Fibroblast of skin of scalp (primary cell): ENCODE data around the gene ARHGAP8.

Experiments
- DNase-seq: peaks from one replicate; pipeline ENCODE4 v3.0.0-alpha.2; 2013

Gene ARHGAP8

GRCh38 chr22:44862981-44863860 is 110.8 kb downstream of the ARHGAP8 start:
- no peak for DNase-seq

GRCh38 chr22:44865193-44866057 is 113.0 kb downstream of the ARHGAP8 start:
- no peak for DNase-seq

- no peak for DNase-seq
These were observed 116.8 kb downstream of the ARHGAP8 start for GRCh38 chr22:44869196-44869595.

DNA sequence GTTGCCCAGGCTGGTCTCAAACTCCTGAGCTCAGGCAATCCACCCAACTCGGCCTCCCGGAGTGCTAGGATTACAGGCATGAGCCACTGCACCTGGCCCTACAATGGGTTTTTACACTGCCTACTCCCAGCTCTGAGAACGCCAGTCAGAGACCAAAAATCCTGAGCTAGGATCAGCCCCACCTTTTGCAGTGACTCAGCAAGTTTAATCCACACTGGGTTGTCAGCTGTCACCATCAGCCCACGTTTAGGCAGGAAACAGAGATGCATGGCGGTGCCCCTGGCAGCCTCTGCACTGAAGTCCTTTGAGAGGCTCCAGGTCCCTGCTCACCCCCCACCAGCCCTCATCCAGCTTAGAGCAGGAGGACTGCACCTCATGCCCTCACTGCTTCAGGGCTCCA is 117.6 kb downstream of the ARHGAP8 start:
- peak; percentile 4 for DNase-seq

DNA sequence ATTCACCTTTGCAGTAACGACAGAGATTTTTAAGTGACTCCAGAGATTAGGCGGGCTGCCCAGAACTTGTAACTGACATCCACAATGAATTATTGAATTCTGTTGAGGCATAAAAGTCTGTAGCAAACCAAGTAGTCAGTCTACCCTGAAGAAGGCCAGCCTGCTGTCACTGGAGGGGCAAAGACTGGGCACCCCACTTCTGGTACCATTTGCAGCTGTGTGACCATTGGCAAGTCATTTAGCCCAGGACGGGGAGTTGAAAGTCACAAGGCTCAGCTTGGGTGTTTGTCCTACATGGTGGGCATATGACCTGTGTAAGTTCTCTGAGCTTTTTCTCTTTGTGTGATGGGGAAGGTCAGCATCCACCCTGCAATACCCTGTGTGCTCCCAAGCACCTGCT is 119.4 kb downstream of the ARHGAP8 start:
- DNase-seq: no peak

DNA sequence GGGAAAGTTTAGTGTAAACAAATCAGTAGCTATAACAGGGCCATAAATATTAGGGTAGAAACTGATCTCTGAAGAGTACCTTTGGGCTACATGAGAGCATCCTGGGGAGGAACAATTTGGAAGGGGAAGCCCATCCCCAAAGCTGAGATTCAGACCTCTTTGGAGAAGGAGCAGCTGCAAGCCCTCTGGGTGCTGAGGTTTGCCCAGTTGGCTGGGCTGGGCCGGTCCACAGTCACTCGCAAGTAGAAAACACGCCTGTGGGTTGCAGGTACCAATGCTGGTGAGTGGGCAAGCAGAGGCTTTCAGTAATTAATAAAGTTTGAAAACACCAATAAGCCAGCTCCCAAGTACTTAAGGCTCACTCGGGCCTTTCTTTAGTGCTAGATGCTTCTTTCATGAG is 124.5 kb downstream of the ARHGAP8 start:
- no peak for DNase-seq

GRCh38 chr22:44878483-44879300 is 126.3 kb downstream of the ARHGAP8 start:
- DNase-seq: no peak

DNA sequence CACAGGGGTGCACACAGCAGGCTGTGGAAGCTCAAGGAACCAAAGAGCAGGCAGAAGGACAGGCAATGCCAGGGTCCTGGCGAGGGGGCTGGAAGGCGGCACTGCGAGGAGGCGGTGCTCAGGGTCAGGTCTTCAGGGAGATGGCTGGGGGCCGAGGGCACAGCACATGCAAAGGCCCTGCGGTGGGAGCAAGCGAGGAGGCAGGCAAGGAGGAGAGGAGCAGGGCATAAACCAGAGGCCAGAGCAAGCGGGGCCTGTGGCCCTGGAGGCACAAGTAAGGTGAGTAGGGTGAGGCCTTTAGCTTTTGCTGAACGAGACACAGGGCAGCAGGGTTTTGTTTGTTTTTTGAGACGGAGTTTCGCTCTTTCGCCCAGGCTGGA is 126.9 kb downstream of the ARHGAP8 start:
- DNase-seq: no peak

DNA sequence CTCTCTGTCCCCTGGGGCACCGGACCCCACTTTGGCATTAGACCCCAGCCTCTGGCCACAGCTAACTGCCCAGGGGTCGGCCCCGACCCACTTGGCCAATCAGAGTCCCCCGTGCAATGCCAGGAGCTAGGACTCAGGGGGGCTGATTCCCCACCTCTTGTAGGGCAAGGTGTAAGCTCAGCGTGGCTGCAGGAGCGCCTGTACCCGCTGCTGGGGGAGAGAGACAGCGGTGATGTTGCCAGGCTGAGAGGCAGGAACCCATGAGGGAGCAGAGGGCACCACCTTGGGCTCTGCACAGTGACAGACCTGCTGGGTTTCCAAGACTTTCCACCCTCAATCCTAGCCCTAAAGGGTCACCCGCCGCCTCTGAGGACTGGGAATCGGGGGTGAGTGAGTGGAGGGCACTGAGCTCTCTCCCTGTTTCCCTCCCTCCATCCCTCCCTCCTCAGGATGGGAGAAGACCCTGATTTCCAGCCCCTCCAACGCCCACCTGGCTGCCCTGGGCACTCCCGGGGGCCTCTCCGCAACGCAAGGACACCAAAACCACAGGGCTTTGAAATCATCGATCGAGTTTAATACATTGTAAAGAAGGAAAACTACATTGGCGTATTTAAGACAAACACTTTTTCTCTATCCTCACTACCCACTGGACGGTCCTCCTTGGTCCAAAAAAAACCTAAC is 128.4 kb downstream of the ARHGAP8 start:
- DNase-seq: no peak

DNA sequence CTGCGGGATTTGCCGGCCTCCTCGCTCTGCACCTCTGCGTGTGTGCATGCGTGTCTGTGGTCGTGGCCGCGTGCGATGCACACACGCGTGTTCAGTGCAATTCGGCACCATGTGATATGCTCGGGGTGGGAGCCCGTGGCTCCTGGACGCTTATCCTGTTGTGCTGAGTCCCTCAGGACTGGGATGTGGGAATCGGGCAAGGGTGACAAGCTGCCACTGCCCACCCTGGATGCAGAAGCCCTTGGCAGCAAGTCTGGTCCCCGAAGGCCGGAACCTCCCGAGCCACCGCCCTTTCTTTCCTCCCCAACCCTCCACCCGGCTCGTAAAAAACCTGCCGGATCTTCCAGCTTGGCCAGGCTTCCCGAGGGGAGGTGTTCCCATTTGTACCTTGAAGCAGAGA is 129.2 kb downstream of the ARHGAP8 start:
- DNase-seq: no peak

- no peak for DNase-seq
These were observed 130.0 kb downstream of the ARHGAP8 start for GRCh38 chr22:44882226-44882905.

DNA sequence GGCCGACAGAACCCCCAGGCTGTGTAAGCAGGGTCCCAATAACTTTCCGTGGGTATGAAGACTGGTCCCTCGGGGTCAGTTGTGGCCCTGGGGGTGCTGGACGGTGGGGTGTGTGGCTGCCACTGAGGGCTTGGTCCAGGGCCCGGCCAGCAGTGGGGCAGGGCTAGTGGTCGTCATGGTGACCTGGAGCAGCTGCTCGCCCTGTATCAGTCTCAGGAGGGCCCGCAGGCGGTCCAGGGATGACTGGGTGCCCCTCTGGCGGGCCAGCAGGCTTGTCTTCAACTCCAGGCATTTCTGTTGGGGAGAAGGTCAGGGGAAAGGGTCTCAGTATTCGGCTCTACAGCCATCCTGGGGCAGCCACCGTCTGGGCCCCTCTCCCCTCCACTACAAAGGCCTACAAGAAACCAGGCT is 130.6 kb downstream of the ARHGAP8 start:
- DNase-seq: no peak

GRCh38 chr22:44884562-44884961 is 132.2 kb downstream of the ARHGAP8 start:
- DNase-seq: no peak

DNA sequence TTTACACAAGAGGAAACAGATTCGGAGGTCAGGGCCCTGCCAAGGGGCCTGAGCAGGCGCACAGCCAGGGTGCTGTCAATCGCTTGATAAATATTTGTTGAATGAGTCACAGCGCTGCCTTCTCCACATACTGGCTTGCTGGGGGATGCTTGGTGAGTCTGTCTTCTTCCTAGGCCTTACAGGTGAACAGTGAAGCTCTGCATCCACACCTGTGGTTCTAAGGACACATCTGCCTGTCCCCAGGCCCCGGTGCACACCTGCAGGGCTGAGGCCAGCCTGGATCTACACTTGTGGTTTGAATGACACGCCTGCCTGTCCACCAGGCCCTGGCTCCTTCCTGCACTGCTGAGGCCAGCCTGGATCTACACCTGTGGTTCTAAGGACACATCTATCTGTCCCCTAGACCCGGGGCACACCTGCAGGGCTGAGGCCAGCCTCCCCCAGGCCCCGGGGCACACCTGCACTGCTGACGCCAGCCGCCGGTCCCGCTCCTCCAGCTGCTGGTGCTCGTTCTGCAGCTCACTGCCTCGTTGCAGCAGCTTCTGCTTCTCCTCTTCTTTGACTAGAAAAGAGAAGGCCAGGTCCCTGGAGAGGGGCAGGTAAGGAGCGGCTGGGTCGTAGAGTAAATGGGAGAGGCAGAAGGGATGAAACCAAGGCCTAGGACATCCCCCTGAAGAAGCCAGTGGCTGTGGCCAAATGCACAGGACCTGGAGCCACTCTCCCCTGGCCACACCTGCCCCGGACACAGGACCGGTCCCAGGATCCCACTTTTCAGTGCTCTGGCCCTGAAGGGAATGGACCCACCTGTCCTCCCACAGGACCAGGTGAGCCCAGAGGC is 132.8 kb downstream of the ARHGAP8 start:
- no peak for DNase-seq

DNA sequence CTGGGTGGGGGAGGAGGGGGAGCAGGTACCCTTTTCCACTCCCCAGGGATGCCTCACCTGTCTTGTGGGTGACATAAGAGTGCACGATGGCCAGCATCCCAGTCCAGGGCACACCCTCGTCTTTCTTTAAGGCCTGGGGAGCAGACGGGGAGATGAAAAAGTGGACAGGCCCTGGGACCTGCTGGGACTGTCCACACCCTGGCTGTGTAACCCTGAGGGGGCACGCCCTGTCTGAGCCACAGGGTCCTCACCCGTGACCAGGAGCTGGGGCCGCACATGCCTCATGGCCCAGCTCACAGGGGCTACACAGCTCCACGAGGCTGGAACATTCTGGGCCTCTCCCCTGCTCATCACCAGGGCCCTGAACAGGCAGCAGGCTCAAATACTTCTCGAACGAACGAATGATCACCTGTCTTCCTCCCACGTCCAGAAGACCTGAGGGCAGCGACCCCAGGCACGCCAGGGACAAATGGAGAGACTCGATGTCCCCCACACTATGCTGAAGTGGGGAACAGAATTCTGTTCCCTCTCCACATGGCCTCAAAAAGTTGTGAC is 133.5 kb downstream of the ARHGAP8 start:
- no peak for DNase-seq

DNA sequence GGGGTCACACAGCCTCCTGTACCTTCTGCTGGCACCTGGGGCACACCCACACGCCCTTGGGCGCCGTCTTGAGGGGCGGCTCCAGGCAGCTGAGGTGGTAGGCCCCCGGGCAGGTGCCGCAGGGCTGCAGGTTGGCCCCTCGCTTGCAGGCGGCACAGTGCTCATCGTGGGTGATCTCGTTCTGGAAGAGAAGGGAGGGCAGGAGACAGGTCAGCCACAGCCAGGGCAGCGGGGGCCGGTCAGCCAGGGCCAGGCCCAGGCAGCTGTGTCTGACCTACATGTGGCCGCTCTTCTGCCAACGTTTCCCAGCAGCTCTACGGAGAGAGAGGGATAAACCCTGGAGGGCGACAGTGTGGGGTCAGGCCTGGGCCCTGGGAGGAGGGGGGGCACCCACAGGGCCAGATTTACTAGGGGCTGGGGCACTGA is 135.6 kb downstream of the ARHGAP8 start:
- DNase-seq: no peak

DNA sequence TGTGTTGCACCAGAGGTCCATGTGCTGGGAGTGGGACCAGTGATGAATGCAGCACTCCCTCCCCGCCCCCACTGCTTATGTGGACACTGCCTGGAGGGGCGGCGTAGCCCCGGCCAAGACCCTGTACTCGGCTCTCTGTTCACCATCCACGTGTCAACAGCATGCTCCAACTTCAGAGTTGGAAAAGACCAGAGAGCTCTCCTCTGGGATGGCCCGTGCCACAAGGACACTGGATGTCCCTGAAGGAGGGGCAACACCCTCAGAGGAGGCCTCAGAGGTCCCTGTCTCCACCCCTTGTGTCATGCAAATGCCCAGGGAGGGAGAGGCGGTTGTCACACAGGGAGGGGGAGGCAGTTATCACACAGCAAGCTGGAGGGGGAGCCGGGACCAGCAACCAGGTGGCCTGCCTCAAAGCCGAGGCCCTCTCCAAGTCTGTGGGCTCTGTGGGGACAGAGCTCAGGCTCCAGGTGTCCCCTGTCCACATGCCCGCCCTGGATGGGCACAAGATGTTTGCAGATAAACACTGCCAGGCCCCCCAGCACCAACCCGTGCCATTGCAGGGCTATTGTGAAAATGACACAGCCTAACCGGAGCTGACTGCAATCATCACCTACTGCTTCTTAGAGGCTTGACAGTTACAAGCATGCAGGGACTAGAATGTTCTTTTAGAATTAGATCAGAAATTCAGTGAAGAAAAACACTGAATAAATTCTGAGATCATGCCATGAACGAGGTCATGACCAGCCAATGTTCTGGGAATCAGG is 136.3 kb downstream of the ARHGAP8 start:
- no peak for DNase-seq

DNA sequence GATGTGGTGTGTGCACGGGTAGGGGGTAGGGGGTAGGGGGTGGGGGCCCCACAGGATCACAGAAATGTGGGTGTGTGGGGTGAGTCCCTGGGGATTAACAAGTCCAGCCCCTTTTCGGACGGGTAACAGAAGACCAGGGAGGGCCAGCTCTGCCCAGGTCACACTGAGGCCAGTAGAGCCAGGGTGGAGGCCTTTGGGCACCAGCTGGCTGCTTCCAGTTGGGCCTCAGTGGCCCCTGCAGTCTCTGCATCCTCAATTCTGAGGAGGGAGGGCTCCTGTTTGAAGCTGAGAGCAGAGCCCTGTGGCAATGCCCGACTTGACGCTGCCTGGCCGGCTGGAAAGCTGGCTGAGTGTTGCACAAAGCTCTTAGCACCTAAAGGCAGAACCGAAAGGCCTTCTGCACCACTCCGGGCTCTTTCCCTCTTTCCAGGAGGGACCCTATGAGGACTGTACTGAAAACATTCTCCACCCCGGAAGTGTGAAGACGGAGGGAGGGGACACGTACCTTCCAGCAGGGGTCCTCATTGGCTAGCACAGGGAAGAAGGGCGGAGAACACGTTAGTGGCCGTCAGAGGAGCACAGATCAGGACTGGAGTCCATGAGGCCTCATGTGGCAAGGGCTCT is 137.0 kb downstream of the ARHGAP8 start:
- peak; percentile 13 for DNase-seq
